K562 (cell line): ENCODE results near the gene SULT1A2. TPM values are rescaled to one million over a fixed set of nuclear protein-coding genes. Genes with fewer than 3 reads are reported as not detected.

ENCODE experiments used
- DPF2 ChIP-seq: fragments of 450-650 bp; IDR thresholded peaks from 2 replicates; pipeline ENCODE4 v1.6.1; 2016
- STAG1 ChIP-seq: sonication (generic); formaldehyde crosslinking; IDR thresholded peaks from 2 replicates; pipeline ENCODE4 v1.5.0; 2020; ENCODE audit warnings: missing genetic modification reagents, borderline replicate concordance
- TGIF2 ChIP-seq: sonication (generic); formaldehyde crosslinking; IDR thresholded peaks from 2 replicates; pipeline ENCODE4 v1.8.1; 2022; ENCODE audit warnings: mild to moderate bottlenecking, missing genetic modification reagents, moderate library complexity
- polyA plus RNA-seq, 8 experiments: library from polyadenylated mRNA; depleted of rRNA in 4 of 8; stranded (reverse) in 5 of 8; unstranded in 3 of 8; fragments of >200 nt; fragmentation: Nextera tagmentation in 2 of 8; fragmentation: Illumina TruSeq in 1 of 8; extraction: Ambion mirVana in 2 of 8; extraction: Trizol in 1 of 8; gene quantifications; 2 replicates each; pipeline versions ENCODE4 v1.2.1 to v1.2.3, GENCODE V29; 2011 to 2014; ENCODE audit warnings: inconsistent platforms in 1 of 8, missing spikeins in 1 of 8
- total RNA-seq, 7 experiments: library from RNA; depleted of rRNA in 6 of 7; stranded (reverse); fragments of >200 nt in 6 of 7; fragmentation: Illumina TruSeq in 2 of 7; extraction: Trizol in 2 of 7; gene quantifications; 2 replicates each; pipeline versions ENCODE4 v1.2.1 to v1.2.3, GENCODE V29; 2011 to 2021; ENCODE audit warnings: low replicate concordance in 1 of 7
- TF ChIP-seq, protein P1 (sequence below): sonication (generic); formaldehyde crosslinking; IDR thresholded peaks from 2 replicates; pipeline ENCODE4 v1.8.0; 2022; ENCODE audit warnings: mild to moderate bottlenecking, missing genetic modification reagents
- TF ChIP-seq, protein P2 (sequence below): fragments of 200-600 bp; sonication (generic); IDR thresholded peaks from one replicate; pipeline ENCODE4 v1.6.1; 2012; ENCODE audit warnings: mild to moderate bottlenecking, low read depth, low read length, inconsistent platforms

The SULT1A2 gene
- total and polyA plus RNA-seq, 9 of the 15 experiments (the other 6 are each of a cell fraction or from before 2014, with no cell fraction given): 0.73 to 3.2 (median 1.7) TPM

GRCh38 chr16:28574925-28575324, 21.9 kb downstream of the SULT1A2 start (continued):
- TF ChIP-seq DPF2: no peak
- TF ChIP-seq STAG1: no peak
- TF ChIP-seq, protein P1, sequence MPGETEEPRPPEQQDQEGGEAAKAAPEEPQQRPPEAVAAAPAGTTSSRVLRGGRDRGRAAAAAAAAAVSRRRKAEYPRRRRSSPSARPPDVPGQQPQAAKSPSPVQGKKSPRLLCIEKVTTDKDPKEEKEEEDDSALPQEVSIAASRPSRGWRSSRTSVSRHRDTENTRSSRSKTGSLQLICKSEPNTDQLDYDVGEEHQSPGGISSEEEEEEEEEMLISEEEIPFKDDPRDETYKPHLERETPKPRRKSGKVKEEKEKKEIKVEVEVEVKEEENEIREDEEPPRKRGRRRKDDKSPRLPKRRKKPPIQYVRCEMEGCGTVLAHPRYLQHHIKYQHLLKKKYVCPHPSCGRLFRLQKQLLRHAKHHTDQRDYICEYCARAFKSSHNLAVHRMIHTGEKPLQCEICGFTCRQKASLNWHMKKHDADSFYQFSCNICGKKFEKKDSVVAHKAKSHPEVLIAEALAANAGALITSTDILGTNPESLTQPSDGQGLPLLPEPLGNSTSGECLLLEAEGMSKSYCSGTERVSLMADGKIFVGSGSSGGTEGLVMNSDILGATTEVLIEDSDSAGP (CRISPR knock-in tag): no peak
- TF ChIP-seq, protein P2, sequence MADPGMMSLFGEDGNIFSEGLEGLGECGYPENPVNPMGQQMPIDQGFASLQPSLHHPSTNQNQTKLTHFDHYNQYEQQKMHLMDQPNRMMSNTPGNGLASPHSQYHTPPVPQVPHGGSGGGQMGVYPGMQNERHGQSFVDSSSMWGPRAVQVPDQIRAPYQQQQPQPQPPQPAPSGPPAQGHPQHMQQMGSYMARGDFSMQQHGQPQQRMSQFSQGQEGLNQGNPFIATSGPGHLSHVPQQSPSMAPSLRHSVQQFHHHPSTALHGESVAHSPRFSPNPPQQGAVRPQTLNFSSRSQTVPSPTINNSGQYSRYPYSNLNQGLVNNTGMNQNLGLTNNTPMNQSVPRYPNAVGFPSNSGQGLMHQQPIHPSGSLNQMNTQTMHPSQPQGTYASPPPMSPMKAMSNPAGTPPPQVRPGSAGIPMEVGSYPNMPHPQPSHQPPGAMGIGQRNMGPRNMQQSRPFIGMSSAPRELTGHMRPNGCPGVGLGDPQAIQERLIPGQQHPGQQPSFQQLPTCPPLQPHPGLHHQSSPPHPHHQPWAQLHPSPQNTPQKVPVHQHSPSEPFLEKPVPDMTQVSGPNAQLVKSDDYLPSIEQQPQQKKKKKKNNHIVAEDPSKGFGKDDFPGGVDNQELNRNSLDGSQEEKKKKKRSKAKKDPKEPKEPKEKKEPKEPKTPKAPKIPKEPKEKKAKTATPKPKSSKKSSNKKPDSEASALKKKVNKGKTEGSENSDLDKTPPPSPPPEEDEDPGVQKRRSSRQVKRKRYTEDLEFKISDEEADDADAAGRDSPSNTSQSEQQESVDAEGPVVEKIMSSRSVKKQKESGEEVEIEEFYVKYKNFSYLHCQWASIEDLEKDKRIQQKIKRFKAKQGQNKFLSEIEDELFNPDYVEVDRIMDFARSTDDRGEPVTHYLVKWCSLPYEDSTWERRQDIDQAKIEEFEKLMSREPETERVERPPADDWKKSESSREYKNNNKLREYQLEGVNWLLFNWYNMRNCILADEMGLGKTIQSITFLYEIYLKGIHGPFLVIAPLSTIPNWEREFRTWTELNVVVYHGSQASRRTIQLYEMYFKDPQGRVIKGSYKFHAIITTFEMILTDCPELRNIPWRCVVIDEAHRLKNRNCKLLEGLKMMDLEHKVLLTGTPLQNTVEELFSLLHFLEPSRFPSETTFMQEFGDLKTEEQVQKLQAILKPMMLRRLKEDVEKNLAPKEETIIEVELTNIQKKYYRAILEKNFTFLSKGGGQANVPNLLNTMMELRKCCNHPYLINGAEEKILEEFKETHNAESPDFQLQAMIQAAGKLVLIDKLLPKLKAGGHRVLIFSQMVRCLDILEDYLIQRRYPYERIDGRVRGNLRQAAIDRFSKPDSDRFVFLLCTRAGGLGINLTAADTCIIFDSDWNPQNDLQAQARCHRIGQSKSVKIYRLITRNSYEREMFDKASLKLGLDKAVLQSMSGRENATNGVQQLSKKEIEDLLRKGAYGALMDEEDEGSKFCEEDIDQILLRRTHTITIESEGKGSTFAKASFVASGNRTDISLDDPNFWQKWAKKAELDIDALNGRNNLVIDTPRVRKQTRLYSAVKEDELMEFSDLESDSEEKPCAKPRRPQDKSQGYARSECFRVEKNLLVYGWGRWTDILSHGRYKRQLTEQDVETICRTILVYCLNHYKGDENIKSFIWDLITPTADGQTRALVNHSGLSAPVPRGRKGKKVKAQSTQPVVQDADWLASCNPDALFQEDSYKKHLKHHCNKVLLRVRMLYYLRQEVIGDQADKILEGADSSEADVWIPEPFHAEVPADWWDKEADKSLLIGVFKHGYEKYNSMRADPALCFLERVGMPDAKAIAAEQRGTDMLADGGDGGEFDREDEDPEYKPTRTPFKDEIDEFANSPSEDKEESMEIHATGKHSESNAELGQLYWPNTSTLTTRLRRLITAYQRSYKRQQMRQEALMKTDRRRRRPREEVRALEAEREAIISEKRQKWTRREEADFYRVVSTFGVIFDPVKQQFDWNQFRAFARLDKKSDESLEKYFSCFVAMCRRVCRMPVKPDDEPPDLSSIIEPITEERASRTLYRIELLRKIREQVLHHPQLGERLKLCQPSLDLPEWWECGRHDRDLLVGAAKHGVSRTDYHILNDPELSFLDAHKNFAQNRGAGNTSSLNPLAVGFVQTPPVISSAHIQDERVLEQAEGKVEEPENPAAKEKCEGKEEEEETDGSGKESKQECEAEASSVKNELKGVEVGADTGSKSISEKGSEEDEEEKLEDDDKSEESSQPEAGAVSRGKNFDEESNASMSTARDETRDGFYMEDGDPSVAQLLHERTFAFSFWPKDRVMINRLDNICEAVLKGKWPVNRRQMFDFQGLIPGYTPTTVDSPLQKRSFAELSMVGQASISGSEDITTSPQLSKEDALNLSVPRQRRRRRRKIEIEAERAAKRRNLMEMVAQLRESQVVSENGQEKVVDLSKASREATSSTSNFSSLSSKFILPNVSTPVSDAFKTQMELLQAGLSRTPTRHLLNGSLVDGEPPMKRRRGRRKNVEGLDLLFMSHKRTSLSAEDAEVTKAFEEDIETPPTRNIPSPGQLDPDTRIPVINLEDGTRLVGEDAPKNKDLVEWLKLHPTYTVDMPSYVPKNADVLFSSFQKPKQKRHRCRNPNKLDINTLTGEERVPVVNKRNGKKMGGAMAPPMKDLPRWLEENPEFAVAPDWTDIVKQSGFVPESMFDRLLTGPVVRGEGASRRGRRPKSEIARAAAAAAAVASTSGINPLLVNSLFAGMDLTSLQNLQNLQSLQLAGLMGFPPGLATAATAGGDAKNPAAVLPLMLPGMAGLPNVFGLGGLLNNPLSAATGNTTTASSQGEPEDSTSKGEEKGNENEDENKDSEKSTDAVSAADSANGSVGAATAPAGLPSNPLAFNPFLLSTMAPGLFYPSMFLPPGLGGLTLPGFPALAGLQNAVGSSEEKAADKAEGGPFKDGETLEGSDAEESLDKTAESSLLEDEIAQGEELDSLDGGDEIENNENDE: no peak
- TF ChIP-seq TGIF2 (CRISPR knock-in tag): no peak
